Astrocyte (in vitro differentiated cells and primary cell): ENCODE data around the gene THSD7B. TPM values are rescaled to one million over a fixed set of nuclear protein-coding genes. Genes with fewer than 3 reads are reported as not detected.
"Not testable (repeated sequence)": the region's sequence is repeated elsewhere in the genome, so short reads cannot be mapped to it uniquely, and the experiment has no call there.

Experiments used
- DNase-seq: peaks from one replicate; pipeline ENCODE4 v3.0.0-alpha.2; 2010; ENCODE audit warnings: low read depth
- FAIRE-seq: peaks from 2 replicates; lab custom pipeline; 2011; peaks lifted over from hg19 to GRCh38; lab: Jason Lieb, UNC
- H2AFZ ChIP-seq: 2 replicates; pipeline ENCODE4 v1.6.0; 2012; ENCODE audit warnings: low read depth, low read length, inconsistent platforms
- H3K27ac ChIP-seq: 2 replicates; pipeline ENCODE4 v1.5.1; 2011; ENCODE audit warnings: low read depth, low read length, inconsistent platforms
- H3K27me3 ChIP-seq: 2 replicates; pipeline ENCODE4 v1.6.0; 2011; ENCODE audit warnings: low read length, inconsistent platforms; ENCODE audit not compliant: insufficient read depth
- H3K36me3 ChIP-seq: 2 replicates; pipeline ENCODE4 v1.5.1; 2011; ENCODE audit warnings: low read length, inconsistent platforms; ENCODE audit not compliant: insufficient read depth
- H3K4me1 ChIP-seq: 2 replicates; pipeline ENCODE4 v1.5.1; 2011; ENCODE audit warnings: low read length, inconsistent platforms; ENCODE audit not compliant: insufficient read depth
- H3K4me2 ChIP-seq: 2 replicates; pipeline ENCODE4 v1.6.0; 2012; ENCODE audit warnings: low read length, inconsistent platforms
- H3K4me3 ChIP-seq: 2 replicates; pipeline ENCODE4 v1.5.1; 2011; ENCODE audit warnings: low read depth, mild to moderate bottlenecking, low read length, inconsistent platforms; ENCODE audit not compliant: insufficient read depth
- H3K79me2 ChIP-seq: 2 replicates; pipeline ENCODE4 v1.6.0; 2012; ENCODE audit warnings: mild to moderate bottlenecking, low read length, inconsistent platforms; ENCODE audit not compliant: insufficient read depth
- H3K9ac ChIP-seq: 2 replicates; pipeline ENCODE4 v1.6.0; 2012; ENCODE audit warnings: mild to moderate bottlenecking, low read length, inconsistent platforms
- H3K9me3 ChIP-seq: 2 replicates; pipeline ENCODE4 v1.5.1; 2012; ENCODE audit warnings: low read depth, mild to moderate bottlenecking, low read length, inconsistent platforms; ENCODE audit not compliant: insufficient read depth
- H4K20me1 ChIP-seq: 2 replicates; pipeline ENCODE4 v1.6.0; 2012; ENCODE audit warnings: low read length, inconsistent platforms; ENCODE audit not compliant: insufficient read depth
- H3K27ac Mint-ChIP-seq: one replicate; pipeline ENCODE4 v1.8.0; 2021; ENCODE audit warnings: mild to moderate bottlenecking, mixed read lengths; ENCODE audit not compliant: unreplicated experiment
- H3K27me3 Mint-ChIP-seq: one replicate; pipeline ENCODE4 v1.8.0; 2021; ENCODE audit warnings: low read depth, mixed read lengths; ENCODE audit not compliant: unreplicated experiment
- H3K36me3 Mint-ChIP-seq: one replicate; pipeline ENCODE4 v1.8.0; 2021; ENCODE audit warnings: low read depth, mixed read lengths; ENCODE audit not compliant: unreplicated experiment
- H3K4me1 Mint-ChIP-seq: one replicate; pipeline ENCODE4 v1.8.0; 2021; ENCODE audit warnings: low read depth, mixed read lengths; ENCODE audit not compliant: unreplicated experiment
- H3K4me3 Mint-ChIP-seq: one replicate; pipeline ENCODE4 v1.8.0; 2021; ENCODE audit warnings: mild to moderate bottlenecking, moderate library complexity, mixed read lengths; ENCODE audit not compliant: unreplicated experiment
- H3K9me3 Mint-ChIP-seq: one replicate; pipeline ENCODE4 v1.8.0; 2021; ENCODE audit warnings: mild to moderate bottlenecking, mixed read lengths; ENCODE audit not compliant: unreplicated experiment
- EZH2 ChIP-seq: IDR thresholded peaks from 2 replicates; pipeline ENCODE4 v1.6.1; 2012; ENCODE audit warnings: mild to moderate bottlenecking, low read length, inconsistent platforms; ENCODE audit not compliant: insufficient read depth
- total RNA-seq: library from RNA; stranded (reverse); gene quantifications from 2 replicates; pipeline ENCODE4 v1.2.1, GENCODE V29; 2021
- TF ChIP-seq, protein P1 (sequence below): IDR thresholded peaks from 2 replicates; pipeline ENCODE4 v1.5.1; 2011; ENCODE audit warnings: low read depth, mild to moderate bottlenecking, inconsistent platforms, low read length, moderate library complexity; ENCODE audit not compliant: insufficient read depth

THSD7B gene
- total RNA-seq, 1 donor from 2014 or later = 0.18 TPM

DNA sequence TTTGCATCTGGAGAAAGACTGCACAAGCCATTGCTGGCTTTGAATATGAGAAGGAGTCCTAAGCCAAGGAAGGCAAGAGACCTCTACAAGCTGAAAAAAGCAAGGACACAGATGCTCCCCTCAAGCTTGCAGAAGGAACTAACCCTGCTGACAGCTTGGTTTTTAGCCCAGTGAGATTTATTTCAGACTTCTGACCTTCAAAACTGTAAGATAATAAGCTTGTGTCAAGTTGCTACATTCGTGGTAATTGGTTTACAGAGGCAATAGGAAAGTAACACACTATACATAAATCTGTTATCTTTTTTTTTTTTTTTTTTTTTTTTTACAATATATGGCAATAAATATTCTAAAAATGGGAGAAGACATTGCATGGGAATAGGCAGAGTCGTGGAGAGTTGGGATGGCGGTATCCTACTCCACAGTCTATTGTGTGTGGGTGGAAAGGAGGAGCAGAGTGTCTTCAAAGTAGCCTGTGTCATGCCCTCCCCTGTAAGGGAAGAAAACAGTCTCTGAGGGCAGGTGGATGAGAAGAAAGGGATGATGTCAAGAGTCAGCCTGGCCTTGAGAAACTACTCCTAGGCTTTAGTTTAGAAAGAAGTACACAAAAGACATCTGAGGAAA is 196.9 kb downstream of the THSD7B start:
- Histone ChIP-seq H3K4me1 (no peaks in the 10 kb centered on the region), H4K20me1 (no peaks in the 10 kb centered on the region), H3K27ac (no peak overlapping the region), H3K4me3 (no peak overlapping the region), H3K36me3 (no peaks in the 10 kb centered on the region), H3K79me2 (no peaks in the 10 kb centered on the region), H2AFZ (no peak overlapping the region), H3K9me3 (no peaks in the 10 kb centered on the region), H3K4me2 (no peak overlapping the region), H3K27me3 (no peaks in the 10 kb centered on the region), H3K9ac (no peak overlapping the region)
- H3K36me3 Mint-ChIP-seq = no peaks in the 10 kb centered on the region
- H3K27me3 Mint-ChIP-seq = no peaks in the 10 kb centered on the region
- FAIRE-seq (no peak), DNase-seq (no peak)
- no peaks in the 10 kb centered on the region for H3K9me3 Mint-ChIP-seq
- TF ChIP-seq EZH2 = no peak
- TF ChIP-seq, protein P1, sequence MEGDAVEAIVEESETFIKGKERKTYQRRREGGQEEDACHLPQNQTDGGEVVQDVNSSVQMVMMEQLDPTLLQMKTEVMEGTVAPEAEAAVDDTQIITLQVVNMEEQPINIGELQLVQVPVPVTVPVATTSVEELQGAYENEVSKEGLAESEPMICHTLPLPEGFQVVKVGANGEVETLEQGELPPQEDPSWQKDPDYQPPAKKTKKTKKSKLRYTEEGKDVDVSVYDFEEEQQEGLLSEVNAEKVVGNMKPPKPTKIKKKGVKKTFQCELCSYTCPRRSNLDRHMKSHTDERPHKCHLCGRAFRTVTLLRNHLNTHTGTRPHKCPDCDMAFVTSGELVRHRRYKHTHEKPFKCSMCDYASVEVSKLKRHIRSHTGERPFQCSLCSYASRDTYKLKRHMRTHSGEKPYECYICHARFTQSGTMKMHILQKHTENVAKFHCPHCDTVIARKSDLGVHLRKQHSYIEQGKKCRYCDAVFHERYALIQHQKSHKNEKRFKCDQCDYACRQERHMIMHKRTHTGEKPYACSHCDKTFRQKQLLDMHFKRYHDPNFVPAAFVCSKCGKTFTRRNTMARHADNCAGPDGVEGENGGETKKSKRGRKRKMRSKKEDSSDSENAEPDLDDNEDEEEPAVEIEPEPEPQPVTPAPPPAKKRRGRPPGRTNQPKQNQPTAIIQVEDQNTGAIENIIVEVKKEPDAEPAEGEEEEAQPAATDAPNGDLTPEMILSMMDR = no peak
- H3K4me3 Mint-ChIP-seq = no peak overlapping the region
- H3K27ac Mint-ChIP-seq = no peak overlapping the region
- H3K4me1 Mint-ChIP-seq = no peaks in the 10 kb centered on the region

DNA sequence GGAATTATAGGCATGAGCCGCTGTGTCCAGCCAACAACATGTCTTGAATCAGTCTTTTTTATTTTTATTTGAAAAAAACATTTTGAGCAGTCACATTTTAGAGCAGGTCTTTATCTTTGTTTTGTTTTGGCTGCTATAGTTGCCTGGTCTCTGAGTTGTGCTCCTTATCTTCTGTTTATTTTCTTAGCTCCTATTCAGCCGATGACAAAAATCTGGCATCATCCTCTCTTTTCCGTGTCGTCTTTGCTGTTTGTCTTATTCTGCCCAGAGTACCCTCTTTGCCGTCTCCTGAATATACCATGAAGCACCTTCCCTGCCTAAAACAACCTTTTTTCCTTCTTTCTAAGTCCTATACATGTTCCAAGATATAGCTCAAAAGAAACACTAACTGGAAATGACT is 201.1 kb downstream of the THSD7B start:
- H3K9me3 Mint-ChIP-seq = no peaks in the 10 kb centered on the region
- H3K27me3 Mint-ChIP-seq = no peaks in the 10 kb centered on the region
- no peaks in the 10 kb centered on the region for H3K4me1 ChIP-seq
- no peaks in the 10 kb centered on the region for H3K4me1 Mint-ChIP-seq
- FAIRE-seq (no peak), DNase-seq (no peak)
- H3K36me3 ChIP-seq = no peaks in the 10 kb centered on the region
- no peak overlapping the region for H3K4me3 Mint-ChIP-seq
- no peaks in the 10 kb centered on the region for H3K36me3 Mint-ChIP-seq
- H3K79me2 ChIP-seq = no peaks in the 10 kb centered on the region
- no peak overlapping the region for H2AFZ ChIP-seq
- H3K9ac ChIP-seq = no peak overlapping the region
- H3K27me3 ChIP-seq = no peaks in the 10 kb centered on the region
- H3K4me3 ChIP-seq = no peak overlapping the region
- H3K9me3 ChIP-seq = no peaks in the 10 kb centered on the region
- no peaks in the 10 kb centered on the region for H4K20me1 ChIP-seq
- H3K4me2 ChIP-seq = no peak overlapping the region
- H3K27ac ChIP-seq = no peak overlapping the region
- no peak overlapping the region for H3K27ac Mint-ChIP-seq
- TF ChIP-seq, protein P1 = no peak
- no peak for TF ChIP-seq EZH2

DNA sequence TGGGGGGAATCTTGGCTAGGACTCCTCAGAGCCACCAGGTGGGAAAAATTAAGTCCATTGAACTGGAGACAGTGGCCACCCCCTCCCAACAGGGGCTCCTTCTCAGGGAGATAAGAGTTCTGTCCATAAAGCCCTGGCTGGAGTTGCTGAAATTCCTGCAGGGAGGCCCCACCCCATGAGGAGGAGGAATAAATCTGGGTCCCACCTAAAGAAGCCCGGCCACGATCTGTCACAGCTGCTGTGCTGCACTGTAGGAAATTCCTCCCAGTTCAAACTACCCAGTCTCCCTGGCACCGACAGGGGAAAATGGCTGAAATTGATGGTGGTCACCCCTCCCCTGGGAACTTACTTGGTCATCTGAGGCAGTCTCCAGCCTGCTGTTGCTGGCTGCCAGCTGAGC is 215.0 kb downstream of the THSD7B start:
- Histone ChIP-seq H3K4me1 (no peaks in the 10 kb centered on the region), H3K4me3 (no peak overlapping the region), H2AFZ (no peak overlapping the region), H3K4me2 (no peak overlapping the region), H3K9me3 (no peaks in the 10 kb centered on the region), H4K20me1 (no peaks in the 10 kb centered on the region), H3K27me3 (no peaks in the 10 kb centered on the region), H3K9ac (no peak overlapping the region), H3K27ac (no peak overlapping the region), H3K79me2 (no peaks in the 10 kb centered on the region), H3K36me3 (no peaks in the 10 kb centered on the region)
- DNase-seq (no peak), FAIRE-seq (no peak)
- Mint-ChIP-seq H3K27me3 (no peaks in the 10 kb centered on the region), H3K27ac (no peak overlapping the region), H3K4me3 (no peak overlapping the region), H3K4me1 (no peaks in the 10 kb centered on the region), H3K9me3 (peaks cover 2% of the 10 kb centered on the region), H3K36me3 (no peaks in the 10 kb centered on the region)
- no peak for TF ChIP-seq EZH2
- TF ChIP-seq, protein P1 = no peak

DNA sequence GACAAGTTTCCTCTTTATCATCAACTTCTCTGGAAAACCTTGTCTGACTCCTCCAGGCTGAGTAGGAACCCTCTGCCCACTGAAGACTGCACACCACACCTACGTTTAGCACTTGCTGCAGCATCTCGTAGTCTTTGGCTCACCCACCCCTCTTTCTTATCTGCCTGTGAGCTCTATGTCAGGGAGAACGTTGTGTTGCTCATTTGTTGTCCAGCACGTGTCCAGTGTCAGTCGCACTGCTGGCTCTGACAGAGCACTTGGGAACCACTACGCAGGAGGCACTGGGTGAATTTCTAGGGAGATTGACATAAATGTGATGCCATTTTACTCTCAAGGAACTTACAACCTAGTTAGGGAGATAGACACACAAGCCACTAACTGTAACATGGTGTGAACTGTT is 216.3 kb downstream of the THSD7B start:
- not testable (repeated sequence) for H3K4me1 Mint-ChIP-seq, H3K79me2 ChIP-seq, H4K20me1 ChIP-seq, H3K4me3 ChIP-seq, H3K9ac ChIP-seq, H2AFZ ChIP-seq, H3K9me3 Mint-ChIP-seq, H3K9me3 ChIP-seq, H3K4me1 ChIP-seq, H3K27me3 Mint-ChIP-seq, H3K4me3 Mint-ChIP-seq, DNase-seq, FAIRE-seq, H3K36me3 ChIP-seq, H3K27ac ChIP-seq, H3K27ac Mint-ChIP-seq, H3K36me3 Mint-ChIP-seq, H3K27me3 ChIP-seq, H3K4me2 ChIP-seq
